ENCODE data around the gene RTTN.
"Not testable (repeated sequence)": the region's sequence is repeated elsewhere in the genome, so short reads cannot be mapped to it uniquely, and the experiment has no call there.

Gene RTTN

GRCh38 chr18:69978732-69979715 lies 226.5 kb downstream of the RTTN start:
- no peak for DNase-seq (ENCODE audit: low spot score)

- not testable (repeated sequence) for DNase-seq (ENCODE audit: low spot score)
These were observed 230.2 kb downstream of the RTTN start for GRCh38 chr18:69975294-69975693.

DNA sequence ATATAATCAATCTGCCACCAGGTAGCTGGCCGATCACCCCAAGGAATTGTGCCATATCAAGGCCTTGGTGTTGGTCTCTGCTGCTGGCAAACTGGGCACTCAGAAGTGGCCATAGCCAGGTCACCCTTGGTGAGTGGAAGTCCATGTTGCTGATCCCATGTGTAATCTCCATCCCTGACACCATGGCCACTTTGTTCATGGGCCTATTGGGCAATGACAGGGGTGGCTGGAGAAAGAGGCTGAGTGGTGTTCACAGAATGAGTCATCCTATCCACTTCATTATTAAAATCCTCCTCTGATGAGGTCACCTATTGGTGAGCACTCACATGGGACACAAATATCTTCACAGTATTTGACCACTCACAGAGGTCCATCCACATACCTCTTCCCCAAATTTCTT lies 231.1 kb downstream of the RTTN start:
- no peak for DNase-seq (ENCODE audit: low spot score)

GRCh38 chr18:69969491-69969890 lies 236.0 kb downstream of the RTTN start:
- DNase-seq (ENCODE audit: low spot score): no peak

GRCh38 chr18:69968039-69968438 lies 237.4 kb downstream of the RTTN start:
- no peak for DNase-seq (ENCODE audit: low spot score)

DNA sequence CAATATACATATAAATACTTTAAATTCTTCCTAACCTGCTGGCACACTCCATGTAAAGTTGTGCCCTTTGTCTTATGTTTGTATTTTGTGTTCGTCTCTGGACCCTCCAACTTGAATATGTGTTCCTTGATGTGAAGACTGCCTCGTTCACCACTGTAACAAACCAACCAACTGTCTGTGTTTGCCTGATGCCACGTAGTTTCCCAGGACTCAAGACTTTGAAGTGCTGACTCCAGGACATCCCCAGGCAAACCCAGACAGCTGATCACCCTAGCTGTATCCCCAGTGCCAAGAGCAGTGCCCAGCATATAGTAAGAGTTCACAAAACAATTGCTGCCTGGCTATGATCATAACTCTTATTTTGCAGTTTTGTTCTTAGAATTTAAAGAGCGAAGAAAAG lies 242.3 kb downstream of the RTTN start:
- DNase-seq (ENCODE audit: low spot score): no peak

DNA sequence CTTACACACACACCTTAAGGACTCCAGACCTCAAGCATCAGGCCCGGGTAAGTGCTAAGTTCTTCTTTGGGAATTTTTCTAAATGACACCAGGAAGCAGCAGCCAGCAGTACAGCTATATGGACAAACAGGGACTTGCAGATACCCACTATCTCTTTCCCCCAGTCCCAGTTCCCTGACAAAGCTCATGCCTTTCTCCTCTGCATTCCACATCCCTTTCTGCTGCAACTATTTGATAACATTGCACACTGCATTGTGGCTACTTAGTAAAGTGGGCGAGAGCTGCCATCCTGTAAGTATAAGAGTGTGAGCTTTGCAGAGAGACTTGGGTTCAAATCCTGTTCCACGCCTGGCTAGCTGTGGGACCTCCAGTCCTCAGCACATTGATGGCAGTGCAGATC lies 243.8 kb downstream of the RTTN start:
- DNase-seq (ENCODE audit: low spot score): no peak

- DNase-seq (ENCODE audit: low spot score): no peak
These were observed 247.1 kb downstream of the RTTN start for GRCh38 chr18:69958422-69958821.

GRCh38 chr18:69957747-69958146 lies 247.7 kb downstream of the RTTN start:
- DNase-seq (ENCODE audit: low spot score): no peak

DNA sequence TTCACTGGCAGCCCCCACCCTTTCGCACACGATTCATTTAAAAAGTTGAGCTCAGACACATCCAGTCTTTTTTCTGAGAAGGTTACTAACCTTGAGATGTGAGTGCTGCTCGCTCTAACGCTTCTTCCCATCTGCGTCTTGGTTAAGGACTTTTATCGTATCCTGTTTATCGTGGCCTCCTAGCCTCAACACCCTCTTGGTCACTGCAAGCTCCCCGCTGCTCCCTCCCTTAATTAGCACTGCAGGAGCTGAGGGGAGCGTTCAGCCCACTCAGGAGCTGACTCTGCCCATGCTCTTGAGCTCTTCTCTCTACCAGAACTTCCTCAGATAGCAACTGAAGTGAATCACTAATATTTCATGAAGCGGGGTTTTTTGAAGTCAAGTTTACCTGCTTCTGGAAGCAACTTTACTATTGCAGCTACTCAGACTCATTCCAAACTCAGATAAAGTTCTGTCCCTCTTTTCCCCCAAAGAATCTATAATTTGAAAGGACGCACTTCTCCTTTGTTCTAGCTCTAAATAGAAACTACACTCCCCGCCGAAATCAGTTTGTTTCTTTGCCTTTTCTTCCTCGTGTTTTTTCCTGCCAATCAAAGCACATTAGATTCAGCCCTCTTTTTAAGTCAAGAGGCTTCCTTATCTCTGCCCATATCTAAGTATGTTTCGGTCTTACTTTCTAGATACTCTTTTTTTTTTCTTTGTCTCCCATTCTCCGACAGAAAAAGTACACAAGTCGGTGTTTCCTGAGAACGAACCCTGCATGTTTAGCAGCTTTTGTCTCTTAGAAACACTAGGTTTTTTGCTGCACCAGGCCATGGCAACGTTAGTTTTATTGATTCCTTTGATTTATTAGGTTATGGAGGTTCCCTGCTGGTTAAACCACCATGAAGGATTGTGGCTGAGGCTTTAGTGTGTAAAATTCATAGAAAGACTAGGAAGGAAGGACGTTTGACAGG lies 248.5 kb downstream of the RTTN start:
- no peak for DNase-seq (ENCODE audit: low spot score)

GRCh38 chr18:69956057-69956456 lies 249.4 kb downstream of the RTTN start:
- DNase-seq (ENCODE audit: low spot score): no peak

GRCh38 chr18:69954719-69955480 lies 250.6 kb downstream of the RTTN start:
- no peak for DNase-seq (ENCODE audit: low spot score)

DNA sequence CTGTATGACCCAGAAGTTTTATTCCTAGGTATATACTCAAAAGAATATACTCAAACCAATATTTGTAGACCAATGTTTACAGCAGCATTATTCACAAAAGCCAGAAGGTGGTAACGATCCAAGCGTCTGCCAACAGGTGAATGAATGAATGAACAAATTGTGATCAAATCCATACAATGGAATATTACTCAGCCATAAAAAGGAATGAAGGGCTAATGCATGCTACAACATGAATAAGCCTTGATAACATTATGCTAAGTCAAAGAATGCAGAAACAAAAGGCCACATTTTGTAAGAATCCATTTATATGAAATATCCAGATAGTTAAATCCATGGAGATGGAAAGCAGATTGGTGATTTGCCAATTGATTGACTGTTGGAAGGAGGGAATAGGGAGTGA lies 252.3 kb downstream of the RTTN start:
- DNase-seq (ENCODE audit: low spot score): no peak
